Measurements from ENCODE around the gene ZFP36.

- TF ChIP-seq POLR2A (IDR thresholded peaks at IDR 0.05) (no peak), POLR2AphosphoS5 (IDR thresholded peaks at IDR 0.05) (no peak), CTCF (IDR thresholded peaks at IDR 0.05) (no peak), EP300 (IDR thresholded peaks at IDR 0.05; ENCODE audit: low read depth) (no peak)
Measured at GRCh38 chr19:39388657-39389056, 18.0 kb upstream of the ZFP36 start.
